ENCODE data around the gene RPAIN.

- TF ChIP-seq, protein P1, sequence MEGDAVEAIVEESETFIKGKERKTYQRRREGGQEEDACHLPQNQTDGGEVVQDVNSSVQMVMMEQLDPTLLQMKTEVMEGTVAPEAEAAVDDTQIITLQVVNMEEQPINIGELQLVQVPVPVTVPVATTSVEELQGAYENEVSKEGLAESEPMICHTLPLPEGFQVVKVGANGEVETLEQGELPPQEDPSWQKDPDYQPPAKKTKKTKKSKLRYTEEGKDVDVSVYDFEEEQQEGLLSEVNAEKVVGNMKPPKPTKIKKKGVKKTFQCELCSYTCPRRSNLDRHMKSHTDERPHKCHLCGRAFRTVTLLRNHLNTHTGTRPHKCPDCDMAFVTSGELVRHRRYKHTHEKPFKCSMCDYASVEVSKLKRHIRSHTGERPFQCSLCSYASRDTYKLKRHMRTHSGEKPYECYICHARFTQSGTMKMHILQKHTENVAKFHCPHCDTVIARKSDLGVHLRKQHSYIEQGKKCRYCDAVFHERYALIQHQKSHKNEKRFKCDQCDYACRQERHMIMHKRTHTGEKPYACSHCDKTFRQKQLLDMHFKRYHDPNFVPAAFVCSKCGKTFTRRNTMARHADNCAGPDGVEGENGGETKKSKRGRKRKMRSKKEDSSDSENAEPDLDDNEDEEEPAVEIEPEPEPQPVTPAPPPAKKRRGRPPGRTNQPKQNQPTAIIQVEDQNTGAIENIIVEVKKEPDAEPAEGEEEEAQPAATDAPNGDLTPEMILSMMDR (IDR thresholded peaks at IDR 0.05): no peak
- no peak for TF ChIP-seq POLR2A (IDR thresholded peaks at IDR 0.05)
Measured at GRCh38 chr17:5431949-5432556, 12.1 kb downstream of the RPAIN start.

Data from ovary (tissue), 3 donors.